ENCODE measurements around the gene ADAM15. TPM values are rescaled to one million over a fixed set of nuclear protein-coding genes. Genes with fewer than 3 reads are reported as not detected.
A peak's percentile ranks its signal among the peaks of the same experiment; 100 is the strongest.

Gene ADAM15
- total RNA-seq, 3 donors from 2014 or later, result 97.8 to 155 (median 109) TPM

DNA sequence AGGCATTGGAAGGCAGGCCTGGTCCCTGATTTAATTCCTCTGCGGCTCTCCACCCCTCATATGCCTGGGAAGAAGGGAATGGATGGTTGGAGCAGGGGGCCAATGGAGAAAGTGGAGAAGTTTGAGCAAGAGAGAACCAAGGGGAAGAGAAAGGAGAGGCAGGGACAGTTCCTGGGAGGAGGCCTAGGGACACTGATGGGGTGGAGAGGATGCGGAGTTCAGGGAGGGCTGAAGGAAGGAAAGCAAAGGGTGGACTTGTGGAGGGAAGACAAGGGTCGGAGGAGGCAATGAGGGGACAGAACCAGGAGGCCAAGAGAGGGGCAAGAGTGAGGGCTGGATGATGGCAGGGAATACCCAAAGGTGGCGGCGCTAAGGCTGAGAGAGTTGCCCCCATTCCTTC, 41.4 kb upstream of the ADAM15 start:
- Histone ChIP-seq H3K4me3 (peak overlapping the region; percentile 33 to 73 (median 63)), H3K9me3 (no peaks in the 10 kb centered on the region), H3K4me1 (peaks cover 31 to 47% of the 10 kb centered on the region in 2 donors), H3K27me3 (no peaks in the 10 kb centered on the region), H3K27ac (peak overlapping the region; percentile 98 to 99), H3K36me3 (no peaks in the 10 kb centered on the region)
- DNase-seq (ENCODE audit: low spot score in 2 of 2), result no peak
- TF ChIP-seq POLR2AphosphoS5 (IDR thresholded peaks at IDR 0.05), result no peak
- TF ChIP-seq POLR2A (IDR thresholded peaks at IDR 0.05), result no peak
- TF ChIP-seq CTCF (IDR thresholded peaks at IDR 0.05), result no peak
- intact Hi-C loops (cut with DNase I; ENCODE audit: low total_unique reads), result no loop called here

GRCh38 chr1:155010211-155010918, 40.8 kb upstream of the ADAM15 start:
- TF ChIP-seq CTCF (IDR thresholded peaks at IDR 0.05) (no peak), POLR2AphosphoS5 (IDR thresholded peaks at IDR 0.05) (no peak), POLR2A (IDR thresholded peaks at IDR 0.05) (no peak)
- Histone ChIP-seq H3K4me1 (peaks cover 28 to 42% of the 10 kb centered on the region in 2 donors), H3K27ac (peak overlapping the region; percentile 98 to 99), H3K36me3 (no peaks in the 10 kb centered on the region), H3K27me3 (no peaks in the 10 kb centered on the region), H3K9me3 (no peaks in the 10 kb centered on the region), H3K4me3 (peak overlapping the region; percentile 33 to 73 (median 63))
- intact Hi-C loops (cut with DNase I; ENCODE audit: low total_unique reads), result no loop called here
- no peak for DNase-seq (ENCODE audit: low spot score in 2 of 2)

DNA sequence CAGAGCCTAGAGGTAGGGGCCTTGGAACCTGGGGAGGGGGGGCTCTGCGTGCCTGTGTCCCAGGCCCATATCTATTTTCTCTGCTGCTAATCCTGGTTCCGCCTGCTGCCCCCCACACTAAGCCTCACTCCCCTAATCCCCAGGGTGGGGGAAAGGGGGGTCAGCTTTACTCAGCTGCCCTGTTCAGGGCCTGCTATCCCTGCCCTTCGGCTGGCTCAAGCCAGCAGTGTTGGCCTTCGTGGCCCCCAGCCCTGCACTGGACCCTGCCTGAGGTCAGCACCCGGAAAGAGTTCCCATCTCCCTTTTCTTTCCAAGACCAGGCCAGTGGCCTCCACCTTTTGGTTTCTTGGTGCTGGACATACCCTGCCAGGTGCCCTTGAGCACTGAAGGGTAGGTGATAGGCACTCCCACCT, 40.1 kb upstream of the ADAM15 start:
- peaks cover 28 to 36% of the 10 kb centered on the region in 2 donors for H3K4me1 ChIP-seq

GRCh38 chr1:155011437-155012025, 39.6 kb upstream of the ADAM15 start:
- Histone ChIP-seq H3K4me1 (peaks cover 28 to 32% of the 10 kb centered on the region in 2 donors), H3K9me3 (no peaks in the 10 kb centered on the region), H3K27ac (peak overlapping the region; percentile 98 to 99), H3K27me3 (no peaks in the 10 kb centered on the region), H3K4me3 (peak overlapping the region in 2 of 3 donors; percentile 63 to 73), H3K36me3 (no peaks in the 10 kb centered on the region)
- TF ChIP-seq POLR2AphosphoS5 (IDR thresholded peaks at IDR 0.05) (no peak), POLR2A (IDR thresholded peaks at IDR 0.05) (no peak), CTCF (IDR thresholded peaks at IDR 0.05) (no peak)
- intact Hi-C loops (cut with DNase I; ENCODE audit: low total_unique reads), result loop anchor here (1.0 kb wide), 1 partner anchor 22 kb away; no protein-coding TSS in a partner anchor
- no peak for DNase-seq (ENCODE audit: low spot score in 2 of 2)

More for the DNA sequence above, 40.1 kb upstream of the ADAM15 start:
- Histone ChIP-seq H3K27ac (peak overlapping the region; percentile 98 to 99), H3K36me3 (no peaks in the 10 kb centered on the region), H3K9me3 (no peaks in the 10 kb centered on the region), H3K27me3 (no peaks in the 10 kb centered on the region), H3K4me3 (peak overlapping the region in 2 of 3 donors; percentile 63 to 73)
- intact Hi-C loops (cut with DNase I; ENCODE audit: low total_unique reads), result no loop called here
- DNase-seq (ENCODE audit: low spot score in 2 of 2), result no peak
- no peak for TF ChIP-seq POLR2A (IDR thresholded peaks at IDR 0.05)
- no peak for TF ChIP-seq CTCF (IDR thresholded peaks at IDR 0.05)
- no peak for TF ChIP-seq POLR2AphosphoS5 (IDR thresholded peaks at IDR 0.05)

DNA sequence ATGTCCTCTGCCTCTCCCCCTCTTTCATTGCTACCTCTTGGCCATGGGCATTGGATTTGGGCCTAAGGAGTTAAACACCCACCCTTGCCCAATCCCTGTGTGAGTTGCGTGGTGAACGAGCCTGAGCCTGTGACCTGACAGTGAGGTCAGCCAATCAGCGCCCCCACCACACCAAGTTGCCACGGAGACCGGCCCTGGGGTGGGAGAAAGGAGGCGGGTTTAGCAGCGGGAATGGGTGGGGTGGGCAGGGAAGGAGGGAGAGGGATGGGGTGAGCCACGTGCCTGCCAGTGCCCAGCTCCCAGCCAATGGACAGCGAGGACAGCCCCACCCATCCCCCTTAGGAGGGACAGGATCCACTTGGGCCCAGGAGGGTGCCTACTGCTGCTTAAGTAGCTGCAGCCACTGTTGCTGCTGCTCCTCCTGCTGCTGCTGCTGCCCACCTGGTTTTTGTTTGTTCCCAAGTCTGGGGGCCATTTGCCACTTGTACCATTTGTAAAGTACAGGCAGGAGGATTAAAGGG, 39.0 kb upstream of the ADAM15 start:
- Histone ChIP-seq H3K9me3 (no peaks in the 10 kb centered on the region), H3K4me3 (peak overlapping the region in 2 of 3 donors; percentile 63 to 73), H3K4me1 (peaks cover 26 to 27% of the 10 kb centered on the region in 2 donors), H3K27me3 (no peaks in the 10 kb centered on the region), H3K27ac (peak overlapping the region; percentile 98 to 99), H3K36me3 (no peaks in the 10 kb centered on the region)
- intact Hi-C loops (cut with DNase I; ENCODE audit: low total_unique reads), result loop anchor here (1.0 kb wide), 1 partner anchor 23 kb away; no protein-coding TSS in a partner anchor
- TF ChIP-seq CTCF (IDR thresholded peaks at IDR 0.05) (no peak), POLR2A (IDR thresholded peaks at IDR 0.05) (no peak), POLR2AphosphoS5 (IDR thresholded peaks at IDR 0.05) (no peak)
- peak in 1 of 2 donors; percentile 75 for DNase-seq (ENCODE audit: low spot score in 2 of 2)

Data from breast epithelium (tissue), 4 donors.